Gastroesophageal sphincter (tissue), 3 donors: ENCODE results near the gene ZMYM3.

Experiments
- POLR2A ChIP-seq, 2 donors: fragments of 450-650 bp; IDR thresholded peaks; one replicate each; pipeline ENCODE4 v1.6.1; 2017; ENCODE audit warnings: antibody characterized with exemption in 2 of 2, mild to moderate bottlenecking in 2 of 2, moderate library complexity in 1 of 2
- TF ChIP-seq, protein P1 (sequence below), 4 experiments: fragments of 200-600 bp in 2 of 4; fragments of 450-650 bp in 2 of 4; sonication (generic) in 1 of 4; IDR thresholded peaks; one replicate each; pipeline ENCODE4 v1.5.1; 2017 to 2019; ENCODE audit warnings: antibody characterized with exemption in 4 of 4, mild to moderate bottlenecking in 2 of 4, moderate library complexity in 2 of 4

GRCh38 chrX:71198066-71198465, 55.9 kb downstream of the ZMYM3 start:
- TF ChIP-seq POLR2A (IDR thresholded peaks at IDR 0.05) = no peak
- TF ChIP-seq, protein P1, sequence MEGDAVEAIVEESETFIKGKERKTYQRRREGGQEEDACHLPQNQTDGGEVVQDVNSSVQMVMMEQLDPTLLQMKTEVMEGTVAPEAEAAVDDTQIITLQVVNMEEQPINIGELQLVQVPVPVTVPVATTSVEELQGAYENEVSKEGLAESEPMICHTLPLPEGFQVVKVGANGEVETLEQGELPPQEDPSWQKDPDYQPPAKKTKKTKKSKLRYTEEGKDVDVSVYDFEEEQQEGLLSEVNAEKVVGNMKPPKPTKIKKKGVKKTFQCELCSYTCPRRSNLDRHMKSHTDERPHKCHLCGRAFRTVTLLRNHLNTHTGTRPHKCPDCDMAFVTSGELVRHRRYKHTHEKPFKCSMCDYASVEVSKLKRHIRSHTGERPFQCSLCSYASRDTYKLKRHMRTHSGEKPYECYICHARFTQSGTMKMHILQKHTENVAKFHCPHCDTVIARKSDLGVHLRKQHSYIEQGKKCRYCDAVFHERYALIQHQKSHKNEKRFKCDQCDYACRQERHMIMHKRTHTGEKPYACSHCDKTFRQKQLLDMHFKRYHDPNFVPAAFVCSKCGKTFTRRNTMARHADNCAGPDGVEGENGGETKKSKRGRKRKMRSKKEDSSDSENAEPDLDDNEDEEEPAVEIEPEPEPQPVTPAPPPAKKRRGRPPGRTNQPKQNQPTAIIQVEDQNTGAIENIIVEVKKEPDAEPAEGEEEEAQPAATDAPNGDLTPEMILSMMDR (IDR thresholded peaks at IDR 0.05) = no peak
